H7 (cell line): Measurements from ENCODE around the gene GLOD4. TPM values are rescaled to one million over a fixed set of nuclear protein-coding genes. Genes with fewer than 3 reads are reported as not detected.

Experiments
- DNase-seq: peaks from one replicate; pipeline ENCODE4 v3.0.0; 2012
- H3K27me3 ChIP-seq: 2 replicates; pipeline ENCODE4 v1.6.0; 2011; ENCODE audit warnings: mild to moderate bottlenecking, low read length; ENCODE audit not compliant: control insufficient read depth, insufficient read depth
- H3K36me3 ChIP-seq: replicated peaks from 2 replicates; pipeline ENCODE4 v1.5.1; 2011; ENCODE audit warnings: low read length; ENCODE audit not compliant: control insufficient read depth, insufficient read depth
- H3K4me3 ChIP-seq: 2 replicates; pipeline ENCODE4 v1.5.1; 2011; ENCODE audit warnings: low read depth, mild to moderate bottlenecking, control low read depth, low read length, moderate library complexity; ENCODE audit not compliant: insufficient read depth
- total RNA-seq: library from RNA; depleted of rRNA; stranded (reverse); fragments of >200 nt; shearing (Covaris generic); gene quantifications from 2 replicates; pipeline ENCODE4 v1.2.3, GENCODE V29; 2014; rRNA removed

Gene GLOD4
- total RNA-seq, 1 experiment from 2014 or later = 60.8 TPM

- H3K4me3 ChIP-seq = no peak overlapping the region
- peaks cover 3% of the 10 kb centered on the region for H3K27me3 ChIP-seq
- DNase-seq = no peak
- no peaks in the 10 kb centered on the region for H3K36me3 ChIP-seq
Measured at GRCh38 chr17:728911-729310, 53.2 kb downstream of the GLOD4 start.

GRCh38 chr17:726271-726919, 55.7 kb downstream of the GLOD4 start:
- no peaks in the 10 kb centered on the region for H3K27me3 ChIP-seq
- peak; percentile 59 for DNase-seq
- H3K36me3 ChIP-seq = no peaks in the 10 kb centered on the region
- no peak overlapping the region for H3K4me3 ChIP-seq

GRCh38 chr17:725746-726145, 56.3 kb downstream of the GLOD4 start:
- Histone ChIP-seq H3K4me3 (no peak overlapping the region), H3K36me3 (no peaks in the 10 kb centered on the region), H3K27me3 (no peaks in the 10 kb centered on the region)
- DNase-seq = no peak

GRCh38 chr17:725084-725483, 57.0 kb downstream of the GLOD4 start:
- no peak overlapping the region for H3K4me3 ChIP-seq
- H3K36me3 ChIP-seq = no peaks in the 10 kb centered on the region
- no peaks in the 10 kb centered on the region for H3K27me3 ChIP-seq
- DNase-seq = no peak

- no peak for DNase-seq
- Histone ChIP-seq H3K36me3 (no peaks in the 10 kb centered on the region), H3K27me3 (no peaks in the 10 kb centered on the region), H3K4me3 (no peak overlapping the region)
Measured at GRCh38 chr17:721540-721937, 60.5 kb downstream of the GLOD4 start.

GRCh38 chr17:720706-721539, 61.2 kb downstream of the GLOD4 start:
- no peak overlapping the region for H3K4me3 ChIP-seq
- no peaks in the 10 kb centered on the region for H3K36me3 ChIP-seq
- DNase-seq = no peak
- H3K27me3 ChIP-seq = no peaks in the 10 kb centered on the region

- Histone ChIP-seq H3K36me3 (no peaks in the 10 kb centered on the region), H3K4me3 (no peak overlapping the region), H3K27me3 (no peaks in the 10 kb centered on the region; the same call in 1 of the 2 replicates)
- DNase-seq = no peak
Measured at GRCh38 chr17:718075-718474, 64.0 kb downstream of the GLOD4 start.

Other genes with a start within 250 kb of the GLOD4 start
- 7.9 and 9.6 TPM in 2 replicates for gene VPS53, start 67.4 kb downstream of the GLOD4 start, total RNA-seq
- gene TLCD3A, start 49.7 kb downstream of the GLOD4 start, total RNA-seq = 11.0 and 12.4 TPM in 2 replicates
- gene GEMIN4, start 30.0 kb downstream of the GLOD4 start, total RNA-seq = 21.4 and 29.4 TPM in 2 replicates
- 58.9 and 61.5 TPM in 2 replicates for gene MRM3, start 73 bp upstream of the GLOD4 start, total RNA-seq
- 127 and 142 TPM in 2 replicates for gene NXN, start 197.5 kb upstream of the GLOD4 start, total RNA-seq
- 20.8 and 31.0 TPM in 2 replicates for gene TIMM22, start 214.8 kb upstream of the GLOD4 start, total RNA-seq